Activated CD4-positive, CD25-positive, alpha-beta regulatory T cell treated with anti-CD3 and anti-CD28 coated beads, Interleukin-2, amount 50 U/mL, for 16 hours (primary cell): Measurements from ENCODE around the gene ING5.

Source experiments
- DNase-seq: peaks from one replicate; pipeline ENCODE4 v3.0.0-alpha.2; 2020; ENCODE audit warnings: low read depth, low spot score

Gene ING5

GRCh38 chr2:241760301-241760771 lies 58.5 kb downstream of the ING5 start:
- no peak for DNase-seq

GRCh38 chr2:241762321-241762932 lies 60.6 kb downstream of the ING5 start:
- DNase-seq = no peak

- DNase-seq = no peak
Measured at GRCh38 chr2:241762933-241763369, 61.1 kb downstream of the ING5 start.

GRCh38 chr2:241763551-241764274 lies 61.9 kb downstream of the ING5 start:
- DNase-seq = no peak

- no peak for DNase-seq
Measured at GRCh38 chr2:241764275-241765241, 62.7 kb downstream of the ING5 start.

- no peak for DNase-seq
Measured at GRCh38 chr2:241767464-241768250, 65.8 kb downstream of the ING5 start.

GRCh38 chr2:241768251-241768711 lies 66.4 kb downstream of the ING5 start:
- DNase-seq = no peak

- DNase-seq = no peak
Measured at GRCh38 chr2:241768850-241769249, 67.0 kb downstream of the ING5 start.

GRCh38 chr2:241769819-241770184 lies 68.0 kb downstream of the ING5 start:
- DNase-seq = no peak

- no peak for DNase-seq
Measured at GRCh38 chr2:241770185-241770935, 68.5 kb downstream of the ING5 start.

GRCh38 chr2:241770936-241771285 lies 69.1 kb downstream of the ING5 start:
- DNase-seq = no peak

- no peak for DNase-seq
Measured at GRCh38 chr2:241771286-241772062, 69.6 kb downstream of the ING5 start.

- no peak for DNase-seq
Measured at GRCh38 chr2:241772063-241772499, 70.2 kb downstream of the ING5 start.

GRCh38 chr2:241773511-241774418 lies 71.9 kb downstream of the ING5 start:
- no peak for DNase-seq

- no peak for DNase-seq
Measured at GRCh38 chr2:241774419-241775222, 72.8 kb downstream of the ING5 start.

GRCh38 chr2:241775223-241776177 lies 73.7 kb downstream of the ING5 start:
- no peak for DNase-seq
